Lower leg skin (tissue), 3 donors: ENCODE data around the gene FBXW4.

Experiments
- CTCF ChIP-seq, 3 donors: fragments of 450-650 bp; IDR thresholded peaks; one replicate each; pipeline ENCODE4 v1.5.1; 2016; ENCODE audit warnings: antibody characterized with exemption in 3 of 3, mild to moderate bottlenecking in 3 of 3, moderate library complexity in 2 of 3
- POLR2A ChIP-seq, 2 donors: fragments of 450-650 bp; IDR thresholded peaks; one replicate each; pipeline ENCODE4 v1.6.1; 2016 to 2017; ENCODE audit warnings: antibody characterized with exemption in 2 of 2, mild to moderate bottlenecking in 1 of 2, moderate library complexity in 1 of 2

GRCh38 chr10:101563497-101564040 lies 131.4 kb downstream of the FBXW4 start:
- no peak for TF ChIP-seq CTCF (IDR thresholded peaks at IDR 0.05)
- TF ChIP-seq POLR2A (IDR thresholded peaks at IDR 0.05) = no peak
